Measurements from ENCODE around the gene CELA2B.
A peak's percentile ranks its signal among the peaks of the same experiment; 100 is the strongest.
"Not testable (repeated sequence)": the region's sequence is repeated elsewhere in the genome, so short reads cannot be mapped to it uniquely, and the experiment has no call there.

CELA2B gene

DNA sequence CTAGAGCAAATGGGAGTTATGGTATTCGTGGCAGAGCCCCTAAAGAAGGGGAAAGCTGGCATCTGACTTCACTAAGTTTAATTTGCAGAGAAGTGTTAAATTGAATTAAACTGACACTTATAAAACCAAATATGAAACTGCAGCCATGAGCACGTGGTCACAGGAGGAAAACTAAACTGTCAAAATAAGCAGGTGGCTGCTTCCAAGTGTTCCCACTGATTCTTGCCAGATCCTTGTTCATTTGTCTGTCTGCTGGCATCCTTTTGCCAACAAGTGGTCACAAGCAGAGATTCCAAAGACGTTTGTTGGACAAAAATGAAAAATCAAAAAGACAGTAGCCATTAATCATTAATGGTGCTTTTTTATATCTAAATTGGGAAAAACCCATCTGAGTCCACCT lies 6.5 kb upstream of the CELA2B start:
- no peak for DNase-seq

DNA sequence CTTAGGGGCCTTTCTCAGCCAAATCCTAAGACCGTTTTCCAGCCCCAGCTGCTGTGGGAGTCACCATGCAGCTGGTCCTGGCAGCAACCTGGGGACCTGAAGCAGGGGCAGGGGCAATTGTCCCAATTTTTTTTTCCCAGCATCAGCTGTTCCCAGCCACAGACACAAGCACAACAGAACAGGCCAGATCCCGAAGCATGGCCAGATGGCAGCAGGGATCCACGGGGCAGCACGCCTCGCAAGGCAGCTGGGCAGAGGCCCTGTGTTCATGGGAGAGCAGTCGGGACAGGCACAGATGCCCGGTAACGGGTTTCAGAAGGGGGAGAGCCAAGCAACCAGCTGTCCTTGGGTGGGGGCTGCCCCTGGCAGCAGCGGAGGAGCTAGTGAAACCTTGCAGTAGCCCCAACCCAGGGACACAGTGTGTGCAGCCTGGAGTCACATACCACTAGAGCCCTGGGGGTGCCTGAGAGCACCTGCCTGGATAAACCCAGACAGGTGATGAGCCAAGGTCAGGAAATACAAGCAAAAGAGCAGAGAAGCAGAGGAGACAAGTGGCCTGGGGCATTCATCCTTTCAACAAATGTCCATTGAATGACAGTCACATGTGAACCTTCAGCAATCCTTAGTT lies 6.0 kb upstream of the CELA2B start:
- DNase-seq, result not testable (repeated sequence)

DNA sequence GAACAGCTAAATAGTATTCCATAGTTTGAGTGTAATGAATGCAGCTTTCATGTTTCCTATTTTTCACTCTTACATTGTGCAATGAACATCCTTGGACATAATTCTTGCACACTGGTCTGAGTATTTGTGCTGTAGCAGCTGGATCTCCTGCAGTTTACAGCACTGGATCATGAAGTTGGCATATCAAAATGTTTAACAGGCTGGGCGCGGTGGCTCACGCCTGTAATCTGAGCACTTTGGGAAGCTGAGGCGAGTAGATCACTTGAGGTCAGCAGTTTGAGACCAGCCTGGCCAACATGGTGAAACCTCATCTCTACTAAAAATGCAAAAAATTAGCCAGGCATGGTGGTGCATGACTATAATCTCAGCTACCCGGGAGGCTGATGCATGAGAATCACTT lies 4.8 kb upstream of the CELA2B start:
- not testable (repeated sequence) for DNase-seq

DNA sequence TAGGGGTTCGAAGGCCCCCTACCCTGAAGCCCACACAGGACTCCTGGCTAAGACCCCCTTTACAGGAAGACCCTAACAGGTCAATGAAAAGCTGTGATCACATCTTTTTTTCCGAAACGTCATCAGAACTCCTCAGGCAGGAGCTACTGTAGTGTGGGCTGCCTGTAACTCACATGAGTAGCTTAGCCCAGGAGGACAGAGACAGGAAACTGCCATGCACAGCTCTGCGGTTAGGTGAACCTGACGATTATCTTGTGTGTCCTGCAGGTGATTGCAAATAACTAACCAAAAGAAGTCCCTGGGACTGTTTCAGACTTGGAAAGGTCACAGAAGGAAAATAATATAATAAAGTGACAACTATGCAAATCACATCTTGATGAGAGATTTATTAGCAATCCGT lies 4.2 kb upstream of the CELA2B start:
- DNase-seq, result peak; percentile 62

DNA sequence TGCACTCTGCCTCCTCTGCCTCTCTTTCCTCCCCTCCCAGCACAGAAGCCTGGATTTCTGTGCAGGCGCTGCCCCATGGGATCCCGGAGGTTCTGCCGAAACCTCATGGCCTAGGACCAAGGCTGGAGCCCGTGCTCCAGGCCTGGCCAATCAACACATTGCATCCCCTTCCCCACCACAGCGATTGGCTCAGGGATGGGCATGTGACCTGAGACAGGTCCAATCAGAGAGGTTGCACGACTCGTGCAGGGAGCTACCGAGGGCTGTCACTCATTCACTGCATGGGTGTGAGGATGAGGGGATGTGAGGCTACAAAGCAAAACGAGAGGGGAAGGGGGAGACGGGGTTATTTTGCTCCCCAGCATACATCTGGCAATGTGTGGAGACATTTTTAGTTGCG lies 3.3 kb upstream of the CELA2B start:
- no peak for DNase-seq

DNA sequence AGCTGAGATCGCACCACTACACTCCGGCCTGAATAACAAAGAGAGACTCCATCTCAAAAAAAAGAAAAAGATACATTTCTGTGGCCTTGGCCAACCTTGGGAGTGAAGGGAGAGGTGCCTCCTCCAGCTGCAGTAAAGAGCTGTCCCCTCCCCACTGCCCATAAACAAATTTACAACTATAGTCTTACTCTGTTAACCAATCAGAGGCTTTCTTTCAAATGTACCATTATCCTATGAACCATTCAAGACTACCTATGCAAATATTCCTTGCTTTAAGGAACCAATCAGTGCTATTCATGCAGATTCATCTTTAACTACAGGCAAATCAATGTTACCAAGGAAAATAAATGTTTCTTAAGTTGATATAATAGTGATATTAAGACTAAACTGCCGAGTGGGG lies 1.0 kb downstream of the CELA2B start:
- no peak for DNase-seq

DNA sequence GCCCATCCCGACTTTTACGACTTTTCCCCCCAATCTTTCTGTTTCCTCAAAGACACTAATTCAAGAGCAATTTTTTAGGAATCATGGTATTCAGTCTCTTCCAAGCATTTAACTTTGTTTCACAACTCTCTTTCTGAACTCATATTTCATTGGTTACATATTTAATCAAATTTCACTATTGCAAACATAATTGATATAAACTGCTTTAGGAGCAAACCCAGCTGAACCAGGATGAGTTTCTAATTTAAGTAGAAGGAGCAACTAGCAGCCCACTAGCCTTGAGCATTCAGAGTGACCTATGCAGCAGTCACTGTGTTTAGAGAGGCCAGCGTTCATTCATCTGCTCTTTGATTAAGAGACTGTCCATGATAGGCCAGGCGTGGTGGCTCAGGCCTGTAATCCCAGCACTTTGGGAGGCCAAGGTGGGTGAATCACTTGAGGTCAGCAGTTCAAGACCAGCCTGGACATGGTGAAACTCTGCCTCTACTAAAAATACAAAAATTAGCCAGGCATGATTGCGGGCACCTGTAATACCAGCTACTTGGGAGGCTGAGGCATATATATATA lies 1.8 kb downstream of the CELA2B start:
- DNase-seq, result no peak

DNA sequence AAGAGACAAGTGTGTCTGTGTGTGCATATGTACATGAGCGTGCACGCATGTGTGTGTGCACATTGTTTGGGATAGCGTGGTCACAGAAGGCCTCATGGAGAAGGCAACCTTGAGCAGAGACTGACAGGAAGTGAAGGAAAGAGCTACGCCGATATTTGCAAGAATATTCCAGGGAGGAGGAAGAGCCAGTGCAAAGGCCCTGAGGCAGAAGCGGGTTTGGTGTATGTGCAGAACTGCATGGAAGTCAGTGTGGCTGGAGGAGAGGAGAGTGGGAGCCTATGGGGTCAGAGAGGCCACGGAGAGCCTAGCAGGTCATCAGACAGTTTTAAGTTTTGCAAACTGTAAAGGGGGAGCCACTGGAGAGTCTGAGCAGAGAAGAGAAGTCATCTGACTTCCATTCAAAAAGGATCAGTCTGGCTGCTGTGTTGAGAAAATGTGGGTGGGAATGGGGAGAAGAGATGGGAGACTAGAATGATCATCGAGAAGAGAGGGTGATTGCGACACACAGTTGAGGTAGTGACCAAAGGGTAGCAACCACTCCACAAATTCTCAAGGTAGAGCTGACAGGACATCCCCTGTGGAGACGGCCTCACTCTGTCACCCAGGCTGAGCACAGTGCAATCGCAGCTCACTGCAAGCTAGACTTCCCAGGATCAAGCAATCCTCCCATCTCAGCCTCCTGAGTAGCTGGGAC lies 3.9 kb downstream of the CELA2B start:
- no peak for DNase-seq

DNA sequence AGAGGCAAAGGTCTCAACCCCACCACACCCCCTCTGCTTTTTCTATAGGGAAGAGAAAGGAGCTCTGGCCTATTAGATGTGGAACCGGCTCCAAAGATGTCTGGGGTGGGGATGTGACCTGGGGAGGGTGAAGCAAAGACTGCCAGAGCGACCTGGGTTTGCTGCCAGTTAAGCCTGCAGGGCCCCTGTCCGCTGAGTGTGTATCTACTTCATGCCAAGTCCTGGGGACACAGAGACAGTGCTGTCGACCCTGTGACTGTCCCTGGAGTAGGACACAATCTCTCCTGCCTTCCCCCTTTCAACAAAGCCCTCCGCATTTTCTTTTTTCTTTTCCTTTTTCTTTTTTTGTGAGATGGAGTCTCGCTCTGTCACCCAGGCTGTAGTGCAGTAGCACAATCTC lies 6.6 kb downstream of the CELA2B start:
- DNase-seq, result not testable (repeated sequence)

DNA sequence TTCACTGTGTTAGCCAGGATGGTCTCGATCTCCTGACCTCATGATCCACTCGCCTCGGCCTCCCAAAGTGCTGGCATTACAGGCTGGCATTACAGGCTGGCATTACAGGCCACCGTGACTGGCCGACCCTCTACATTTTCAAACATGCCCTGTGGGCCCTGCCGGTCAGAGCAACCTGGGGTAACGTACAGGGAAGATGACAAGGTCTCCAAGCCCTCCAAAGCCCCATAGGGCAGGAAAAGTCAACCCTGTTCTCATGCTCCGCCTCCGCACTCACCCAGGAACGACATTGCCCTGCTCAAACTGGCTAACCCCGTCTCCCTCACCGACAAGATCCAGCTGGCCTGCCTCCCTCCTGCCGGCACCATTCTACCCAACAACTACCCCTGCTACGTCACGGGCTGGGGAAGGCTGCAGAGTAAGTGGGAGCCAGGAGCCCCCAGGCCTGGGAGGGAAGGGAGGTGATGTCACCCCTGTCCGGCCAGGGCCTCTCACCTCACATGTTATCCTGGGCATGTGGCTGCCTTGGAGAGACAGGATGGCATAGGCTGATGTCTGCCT lies 7.2 kb downstream of the CELA2B start:
- not testable (repeated sequence) for DNase-seq

DNA sequence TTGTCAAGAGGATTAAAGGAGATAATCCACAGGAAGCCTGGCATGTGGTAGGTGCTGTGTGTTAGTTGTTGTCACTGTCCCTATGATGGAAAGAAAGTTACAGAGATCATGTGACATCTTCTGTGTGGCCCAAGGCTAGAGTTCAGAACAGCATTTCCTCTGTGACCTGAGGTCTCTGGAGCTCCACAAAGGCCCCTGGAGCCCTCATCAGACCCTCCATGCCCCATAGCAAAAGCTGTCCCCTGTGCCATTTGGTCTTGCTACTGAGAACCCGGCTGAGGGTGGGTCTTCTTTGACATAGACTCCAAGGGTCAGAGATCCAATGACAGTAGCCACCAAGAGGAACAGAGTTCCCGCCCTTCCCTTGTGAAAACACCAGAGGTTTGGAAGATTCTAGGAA lies 8.1 kb downstream of the CELA2B start:
- DNase-seq, result no peak

DNA sequence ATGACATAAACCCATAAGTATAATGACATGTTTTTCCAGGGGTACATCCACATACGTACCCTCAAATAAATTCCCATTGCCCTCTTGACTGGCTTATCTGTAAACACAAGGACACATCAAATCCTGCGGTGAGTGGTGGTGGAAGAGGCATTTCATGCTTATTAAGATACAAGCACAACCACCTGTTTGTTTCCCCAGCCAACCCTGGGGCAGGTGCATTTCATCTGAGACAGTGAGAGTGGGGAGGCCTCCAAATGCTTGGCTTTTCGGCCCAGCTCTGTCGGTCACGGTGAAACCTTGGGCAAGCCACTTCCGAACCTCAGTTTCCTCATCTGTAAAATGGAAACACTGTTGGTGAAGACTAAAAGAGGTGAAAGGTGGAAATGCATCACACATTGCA lies 8.5 kb downstream of the CELA2B start:
- not testable (repeated sequence) for DNase-seq

DNA sequence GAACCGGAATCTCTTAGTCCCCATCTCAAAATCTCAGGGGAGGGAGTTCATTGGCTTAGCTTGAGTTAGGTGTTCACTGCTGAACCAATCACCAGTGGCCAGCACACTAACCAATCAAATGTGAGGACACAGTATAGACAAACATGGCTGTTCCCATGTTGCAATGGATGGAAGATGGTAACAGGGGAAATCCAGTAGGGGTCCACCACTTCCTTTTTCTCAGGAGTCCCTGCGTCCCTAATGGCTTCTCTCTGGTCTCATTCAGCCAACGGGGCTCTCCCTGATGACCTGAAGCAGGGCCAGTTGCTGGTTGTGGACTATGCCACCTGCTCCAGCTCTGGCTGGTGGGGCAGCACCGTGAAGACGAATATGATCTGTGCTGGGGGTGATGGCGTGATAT lies 9.7 kb downstream of the CELA2B start:
- DNase-seq, result no peak

DNA sequence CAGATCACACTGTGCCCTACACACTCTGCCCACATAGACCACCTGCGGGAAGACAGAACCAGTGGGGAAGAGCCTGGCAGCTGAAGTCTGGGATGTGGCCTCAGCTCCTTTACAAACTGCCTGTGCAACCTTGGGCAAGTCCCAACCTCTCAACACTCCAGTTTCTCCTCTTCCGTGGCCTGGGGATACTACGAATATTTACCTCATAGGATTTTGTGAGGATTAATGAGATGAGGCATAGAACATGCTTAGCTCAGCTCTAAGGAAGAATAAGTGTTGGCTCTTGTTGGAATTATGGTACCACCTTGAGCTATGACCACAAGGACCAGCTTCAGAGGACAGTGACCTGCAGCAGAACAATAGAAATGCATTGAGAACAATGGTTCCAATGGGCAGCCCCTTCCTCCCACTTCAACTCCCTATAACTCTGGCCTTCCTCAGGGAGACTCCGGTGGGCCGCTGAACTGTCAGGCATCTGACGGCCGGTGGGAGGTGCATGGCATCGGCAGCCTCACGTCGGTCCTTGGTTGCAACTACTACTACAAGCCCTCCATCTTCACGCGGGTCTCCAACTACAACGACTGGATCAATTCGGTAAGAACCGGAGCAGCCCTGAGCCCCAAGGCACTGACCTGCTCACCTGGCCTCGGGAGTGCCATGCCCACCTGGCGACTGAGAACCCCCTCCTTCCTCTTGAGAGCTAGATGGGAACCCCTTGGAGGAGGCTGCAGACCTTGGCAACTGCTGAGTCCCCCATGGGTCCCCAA lies 11.1 kb downstream of the CELA2B start:
- DNase-seq, result not testable (repeated sequence)

DNA sequence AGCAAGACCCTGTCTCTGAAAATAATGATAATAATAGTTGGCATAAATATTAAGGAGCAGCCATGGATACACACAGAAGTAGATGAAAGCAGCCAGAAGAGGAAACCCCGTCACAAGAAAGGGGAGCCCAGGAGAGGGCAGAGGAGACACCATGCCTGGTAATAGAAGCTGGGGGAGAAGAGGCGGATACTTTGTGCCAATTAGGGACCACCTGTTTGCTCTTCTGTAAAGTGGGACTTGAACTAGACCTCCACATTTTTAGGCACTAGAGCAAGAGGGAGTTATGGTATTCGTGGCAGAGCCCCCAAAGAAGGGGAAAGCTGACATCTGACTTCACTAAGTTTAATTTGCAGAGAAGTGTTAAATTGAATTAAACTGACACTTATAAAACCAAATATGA lies 12.5 kb downstream of the CELA2B start:
- no peak for DNase-seq

DNA sequence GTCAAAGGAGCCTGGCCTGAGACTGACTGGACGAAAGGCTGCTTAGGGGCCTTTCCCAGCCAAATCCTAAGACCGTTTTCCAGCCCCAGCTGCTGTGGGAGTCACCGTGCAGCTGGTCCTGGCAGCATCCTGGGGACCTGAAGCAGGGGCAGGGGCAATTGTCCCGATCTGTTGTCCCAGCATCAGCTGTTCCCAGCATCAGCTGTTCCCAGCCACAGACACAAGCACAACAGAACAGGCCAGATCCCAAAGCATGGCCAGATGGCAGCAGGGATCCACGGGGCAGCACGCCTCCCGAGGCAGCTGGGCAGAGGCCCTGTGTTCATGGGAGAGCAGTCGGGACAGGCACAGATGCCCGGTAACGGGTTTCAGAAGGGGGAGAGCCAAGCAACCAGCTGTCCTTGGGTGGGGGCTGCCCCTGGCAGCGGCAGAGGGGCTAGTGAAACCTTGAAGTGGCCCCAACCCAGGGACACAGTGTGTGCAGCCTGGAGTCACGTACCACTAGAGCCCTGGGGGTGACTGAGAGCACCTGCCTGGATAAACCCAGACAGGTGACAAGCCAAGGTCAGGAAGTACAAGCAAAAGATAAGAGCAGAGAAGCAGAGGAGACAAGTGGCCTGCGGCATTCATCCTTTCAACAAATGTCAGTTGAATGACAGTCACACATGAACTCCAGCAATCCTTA lies 13.3 kb downstream of the CELA2B start:
- DNase-seq, result no peak

DNA sequence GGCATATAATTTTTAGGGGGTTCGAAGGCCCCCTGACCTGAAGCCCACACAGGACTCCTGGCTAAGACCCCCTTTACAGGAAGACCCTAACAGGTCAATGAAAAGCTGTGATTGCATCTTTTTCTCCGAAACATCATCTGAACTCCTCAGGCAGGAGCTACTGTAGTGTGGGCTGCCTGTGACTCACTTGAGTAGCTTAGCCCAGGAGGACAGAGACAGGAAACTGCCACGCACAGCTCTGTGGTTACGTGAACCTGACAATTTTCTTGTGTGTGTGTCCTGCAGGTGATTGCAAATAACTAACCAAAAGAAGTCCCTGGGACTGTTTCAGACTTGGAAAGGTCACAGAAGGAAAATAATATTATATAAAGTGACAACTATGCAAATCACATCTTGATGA lies 15.1 kb downstream of the CELA2B start:
- not testable (repeated sequence) for DNase-seq

DNA sequence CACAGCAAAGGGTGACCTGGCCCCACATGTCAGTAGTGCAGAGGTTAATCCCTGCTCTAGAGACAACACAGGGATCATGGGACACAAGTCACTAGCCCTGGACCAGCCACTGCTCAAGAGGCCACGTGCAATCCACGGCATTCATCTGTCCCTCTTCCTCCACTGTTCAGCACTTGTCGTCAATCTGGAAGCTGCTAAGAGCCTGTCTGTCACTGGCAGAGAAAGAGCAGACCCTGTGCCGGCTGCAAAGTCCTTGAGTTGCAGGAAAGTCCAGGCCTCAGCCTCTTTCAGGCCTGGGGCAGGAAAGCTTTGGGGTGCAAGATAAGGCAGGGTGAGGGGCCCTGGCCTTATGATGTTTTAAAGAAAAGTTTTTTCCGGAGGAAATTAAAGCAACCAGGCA lies 16.7 kb downstream of the CELA2B start:
- no peak for DNase-seq

DNA sequence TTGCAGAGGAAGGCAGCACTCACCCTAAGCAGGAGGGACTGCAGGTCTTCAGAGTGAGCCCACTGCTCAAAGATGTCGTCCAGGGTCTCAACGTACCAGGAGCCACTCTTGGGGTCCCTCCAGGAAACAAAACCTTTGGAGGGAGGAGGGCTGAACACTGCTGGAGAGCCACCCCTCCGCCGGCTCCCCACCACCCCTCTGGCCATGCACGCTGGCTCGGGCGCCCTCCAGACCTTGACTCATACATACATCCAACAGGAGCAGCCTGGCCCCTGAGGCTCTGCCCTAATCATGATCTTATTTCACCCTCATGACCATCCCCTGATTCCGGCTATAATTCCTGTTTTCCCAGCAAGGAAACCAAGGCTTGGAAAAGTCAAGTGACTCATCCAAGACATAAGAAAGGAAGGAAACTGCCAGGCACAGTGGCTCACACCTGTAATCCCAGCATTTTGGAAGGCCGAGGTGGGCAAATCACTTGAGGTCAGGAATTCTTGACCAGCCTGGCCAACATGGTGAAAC lies 18.0 kb downstream of the CELA2B start:
- DNase-seq, result no peak

DNA sequence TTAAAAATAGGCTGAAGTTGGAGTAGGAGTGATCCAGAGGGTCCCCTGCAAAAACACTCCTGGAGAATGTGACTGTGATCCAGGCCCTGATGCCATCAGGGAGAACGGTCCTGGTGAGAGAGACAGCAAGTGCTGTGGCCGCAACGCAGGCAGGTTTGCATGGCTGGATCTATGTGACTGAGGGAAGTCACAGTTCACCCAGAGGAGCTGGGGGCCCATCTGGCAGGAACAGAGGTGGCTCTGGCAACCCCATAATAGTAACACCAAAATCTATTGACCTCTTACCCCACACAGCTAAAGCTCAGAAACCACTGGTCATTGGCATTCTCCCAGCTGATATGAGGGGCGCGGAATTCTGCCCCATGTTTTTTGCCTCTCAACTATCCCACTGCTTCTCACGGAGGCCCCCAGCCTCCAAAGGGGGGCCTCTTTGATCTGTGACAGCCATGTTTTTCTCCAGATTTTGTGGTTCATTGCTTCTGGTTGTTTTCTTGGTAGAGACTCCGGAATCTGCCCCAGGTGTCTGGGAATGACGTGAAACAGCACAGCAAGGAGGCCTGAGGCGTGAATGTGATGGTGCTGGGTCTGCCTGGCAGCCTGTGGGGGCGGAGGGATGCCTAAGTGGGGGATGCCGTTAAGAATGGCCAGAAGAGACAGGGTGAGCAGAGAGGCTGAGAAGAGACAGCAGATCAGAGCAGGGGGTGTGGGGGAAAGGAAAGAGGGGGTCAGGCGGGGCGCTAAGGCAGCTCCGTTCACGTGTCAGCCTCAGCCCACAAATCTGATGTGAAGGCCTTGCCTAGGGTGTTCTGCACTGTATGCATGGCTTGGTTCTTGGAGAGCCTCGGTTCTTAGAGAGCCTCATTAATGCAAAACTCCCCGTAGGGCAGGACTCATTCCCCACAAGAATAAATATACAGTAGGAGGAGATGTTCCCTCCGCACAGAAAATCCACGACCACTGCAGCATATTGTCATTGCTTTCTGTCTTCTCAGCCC lies 24.6 kb downstream of the CELA2B start:
- no peak for DNase-seq

Measured in NCI-H526 treated with DMSO at 0.1 percent for 48 hours (cell line).